ENCODE measurements around the gene SCN1A. TPM values are rescaled to one million over a fixed set of nuclear protein-coding genes. Genes with fewer than 3 reads are reported as not detected.

SCN1A gene
- total RNA-seq, 1 experiment from 2014 or later: not detected

GRCh38 chr2:165969227-165969626 is 158.6 kb downstream of the SCN1A start:
- H3K4me3 ChIP-seq (ENCODE audit: low read depth in 2 of 2, low read length in 2 of 2): no peak overlapping the region
- TF ChIP-seq POLR2AphosphoS5 (IDR thresholded peaks at IDR 0.05; ENCODE audit: low read depth, low read length): no peak
- TF ChIP-seq SIN3A (IDR thresholded peaks at IDR 0.05; ENCODE audit: borderline replicate concordance, insufficient read depth, low read depth, low read length): no peak
- TF ChIP-seq REST (IDR thresholded peaks at IDR 0.05; ENCODE audit: insufficient read depth in 1 of 2, low read depth in 2 of 2, low read length in 1 of 2): no peak
- TF ChIP-seq, protein P1, sequence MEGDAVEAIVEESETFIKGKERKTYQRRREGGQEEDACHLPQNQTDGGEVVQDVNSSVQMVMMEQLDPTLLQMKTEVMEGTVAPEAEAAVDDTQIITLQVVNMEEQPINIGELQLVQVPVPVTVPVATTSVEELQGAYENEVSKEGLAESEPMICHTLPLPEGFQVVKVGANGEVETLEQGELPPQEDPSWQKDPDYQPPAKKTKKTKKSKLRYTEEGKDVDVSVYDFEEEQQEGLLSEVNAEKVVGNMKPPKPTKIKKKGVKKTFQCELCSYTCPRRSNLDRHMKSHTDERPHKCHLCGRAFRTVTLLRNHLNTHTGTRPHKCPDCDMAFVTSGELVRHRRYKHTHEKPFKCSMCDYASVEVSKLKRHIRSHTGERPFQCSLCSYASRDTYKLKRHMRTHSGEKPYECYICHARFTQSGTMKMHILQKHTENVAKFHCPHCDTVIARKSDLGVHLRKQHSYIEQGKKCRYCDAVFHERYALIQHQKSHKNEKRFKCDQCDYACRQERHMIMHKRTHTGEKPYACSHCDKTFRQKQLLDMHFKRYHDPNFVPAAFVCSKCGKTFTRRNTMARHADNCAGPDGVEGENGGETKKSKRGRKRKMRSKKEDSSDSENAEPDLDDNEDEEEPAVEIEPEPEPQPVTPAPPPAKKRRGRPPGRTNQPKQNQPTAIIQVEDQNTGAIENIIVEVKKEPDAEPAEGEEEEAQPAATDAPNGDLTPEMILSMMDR (IDR thresholded peaks at IDR 0.05): no peak; the same call in 1 of the 2 replicates
- TF ChIP-seq TCF7L2 (IDR thresholded peaks at IDR 0.05; ENCODE audit: low read depth, low read length): no peak
- H3K4me1 ChIP-seq (ENCODE audit: control insufficient read depth, insufficient read depth, low read length): no peaks in the 10 kb centered on the region
- in situ Hi-C loops (cut with HindIII; ENCODE audit: low pct_unique_long_range_greater_than_20kb, low sequenced_read_pairs) (no loop called here), intact Hi-C loops (cut with micrococcal nuclease; ENCODE audit: unreplicated experiment) (no loop called here)
- BruUV-seq (replicated peaks): no TSS peak
- no peak for DNase-seq (ENCODE audit: low read depth, low spot score)
- no peaks in the 10 kb centered on the region for H3K36me3 ChIP-seq (ENCODE audit: control insufficient read depth, insufficient read depth, low read length)
- no peaks in the 10 kb centered on the region for H3K27me3 ChIP-seq (ENCODE audit: control insufficient read depth, insufficient read depth, low read length)
- H3K9me3 ChIP-seq (ENCODE audit: control insufficient read depth, insufficient read depth, low read depth, low read length): no peaks in the 10 kb centered on the region
- no peak overlapping the region for H3K27ac ChIP-seq (ENCODE audit: low read length)
- ATAC-seq: no peak
- ChIA-PET POLR2A (no interaction called here), CTCF (no interaction called here)

GRCh38 chr2:165967746-165968145 is 160.1 kb downstream of the SCN1A start:
- no peak overlapping the region for H3K27ac ChIP-seq (ENCODE audit: low read length)
- BruUV-seq (replicated peaks): no TSS peak

More at GRCh38 chr2:165967746-165968145, 160.1 kb downstream of the SCN1A start:
- CTCF ChIA-PET: no interaction called here
- ATAC-seq (no peak), DNase-seq (ENCODE audit: low read depth, low spot score) (no peak)
- intact Hi-C loops (cut with micrococcal nuclease; ENCODE audit: unreplicated experiment): no loop called here
- POLR2A ChIA-PET: no interaction called here
- in situ Hi-C loops (cut with HindIII; ENCODE audit: low pct_unique_long_range_greater_than_20kb, low sequenced_read_pairs): no loop called here
- Histone ChIP-seq H3K4me3 (ENCODE audit: low read depth in 2 of 2, low read length in 2 of 2) (no peak overlapping the region), H3K36me3 (ENCODE audit: control insufficient read depth, insufficient read depth, low read length) (no peaks in the 10 kb centered on the region), H3K9me3 (ENCODE audit: control insufficient read depth, insufficient read depth, low read depth, low read length) (no peaks in the 10 kb centered on the region), H3K4me1 (ENCODE audit: control insufficient read depth, insufficient read depth, low read length) (no peaks in the 10 kb centered on the region), H3K27me3 (ENCODE audit: control insufficient read depth, insufficient read depth, low read length) (no peaks in the 10 kb centered on the region)
- TF ChIP-seq REST (IDR thresholded peaks at IDR 0.05; ENCODE audit: insufficient read depth in 1 of 2, low read depth in 2 of 2, low read length in 1 of 2) (no peak), SIN3A (IDR thresholded peaks at IDR 0.05; ENCODE audit: borderline replicate concordance, insufficient read depth, low read depth, low read length) (no peak), POLR2AphosphoS5 (IDR thresholded peaks at IDR 0.05; ENCODE audit: low read depth, low read length) (no peak), TCF7L2 (IDR thresholded peaks at IDR 0.05; ENCODE audit: low read depth, low read length) (no peak)
- TF ChIP-seq, protein P1 (IDR thresholded peaks at IDR 0.05): no peak
